Astrocyte of the hippocampus (primary cell): ENCODE data around the gene NR2F1-AS1.

Experiments
- DNase-seq: peaks from one replicate; pipeline ENCODE4 v3.0.0; 2011; ENCODE audit warnings: low read depth, low spot score

NR2F1-AS1 gene

DNA sequence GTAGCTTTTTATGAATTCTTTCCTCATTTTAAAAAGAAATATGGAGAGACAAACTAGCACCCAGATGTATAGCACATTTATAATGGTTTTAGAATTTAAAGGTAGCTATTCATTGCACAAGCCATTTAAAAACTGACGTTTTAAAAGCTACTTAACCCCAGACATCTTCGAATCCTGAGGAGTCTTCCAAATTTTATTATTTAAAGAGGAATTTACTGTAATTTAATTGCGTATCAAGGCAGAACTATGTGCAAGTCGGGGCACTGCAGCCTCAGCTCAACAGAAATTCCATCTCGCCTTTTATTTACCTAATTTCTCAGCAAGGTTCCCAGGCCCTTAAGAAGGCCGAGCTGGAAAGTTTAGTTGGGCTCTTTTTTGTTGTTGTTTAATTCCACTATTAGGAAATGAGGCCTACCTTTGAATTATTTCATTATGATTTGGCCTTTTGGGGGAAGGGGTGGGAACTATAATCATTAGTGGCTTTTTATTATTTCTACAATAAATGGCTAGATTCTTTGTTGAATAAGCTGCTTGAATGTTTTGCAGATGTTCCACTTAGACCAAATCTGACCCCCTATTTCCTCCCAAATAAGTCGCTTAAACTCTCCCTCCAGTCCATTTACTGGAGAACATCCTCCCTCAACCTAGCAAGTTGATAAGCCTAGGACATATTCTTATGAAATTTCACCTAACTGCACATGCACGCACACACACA lies 22.2 kb upstream of the NR2F1-AS1 start:
- peak; percentile 48 for DNase-seq

DNA sequence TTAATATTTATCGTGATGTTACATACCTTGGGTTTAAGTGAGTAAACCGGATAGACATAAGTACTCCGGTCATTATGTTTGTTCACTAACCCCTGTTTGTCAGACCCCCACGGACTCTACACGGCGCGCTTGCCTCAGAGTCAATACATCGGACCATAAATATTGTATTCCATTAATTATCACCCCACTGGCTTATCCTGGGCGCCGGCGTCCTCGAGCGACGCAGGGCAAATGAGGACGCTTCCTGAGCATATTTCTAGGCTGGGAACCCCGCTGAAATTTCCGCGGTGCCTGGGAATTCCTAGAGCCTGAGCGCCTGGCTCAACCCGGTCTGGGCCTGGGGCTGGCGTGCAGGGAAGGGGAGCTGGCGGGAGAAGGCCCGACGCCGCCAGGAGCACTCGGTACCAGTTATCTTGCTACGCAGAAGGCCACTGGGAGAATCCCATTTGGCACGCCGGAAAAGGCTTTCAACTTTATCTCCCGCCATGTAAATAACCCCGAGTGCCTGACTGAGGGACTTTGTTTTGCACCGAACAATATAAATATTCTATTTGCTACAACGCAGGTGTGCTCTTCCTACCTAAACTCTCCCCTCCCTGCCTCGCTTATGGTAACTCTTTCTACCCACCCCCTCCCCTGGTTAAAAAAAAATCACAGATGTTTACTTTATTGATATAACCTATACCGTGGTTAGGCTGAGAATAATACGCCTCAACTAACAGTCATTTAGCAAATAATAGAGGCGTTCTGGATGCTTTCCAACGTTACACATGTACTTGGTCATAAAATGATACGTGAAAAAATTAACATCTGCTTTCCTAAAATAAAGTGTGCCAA lies 21.4 kb upstream of the NR2F1-AS1 start:
- peak; percentile 68 for DNase-seq

DNA sequence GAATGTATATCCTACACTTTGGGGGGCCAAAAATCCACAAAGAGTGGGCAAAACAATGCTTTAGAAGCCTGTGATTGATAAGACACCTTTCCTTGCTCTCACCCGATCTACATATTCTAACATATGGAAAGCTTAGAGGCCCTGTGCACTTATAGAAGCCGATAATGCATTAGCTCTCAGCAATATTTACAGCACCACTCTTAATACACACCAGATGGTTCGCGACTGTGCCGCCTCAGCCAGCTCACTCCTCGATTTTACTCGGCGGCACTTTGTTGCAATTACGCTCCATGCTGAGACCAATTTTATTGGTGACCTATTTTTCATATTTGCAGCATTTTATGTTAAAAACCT lies 20.8 kb upstream of the NR2F1-AS1 start:
- no peak for DNase-seq

DNA sequence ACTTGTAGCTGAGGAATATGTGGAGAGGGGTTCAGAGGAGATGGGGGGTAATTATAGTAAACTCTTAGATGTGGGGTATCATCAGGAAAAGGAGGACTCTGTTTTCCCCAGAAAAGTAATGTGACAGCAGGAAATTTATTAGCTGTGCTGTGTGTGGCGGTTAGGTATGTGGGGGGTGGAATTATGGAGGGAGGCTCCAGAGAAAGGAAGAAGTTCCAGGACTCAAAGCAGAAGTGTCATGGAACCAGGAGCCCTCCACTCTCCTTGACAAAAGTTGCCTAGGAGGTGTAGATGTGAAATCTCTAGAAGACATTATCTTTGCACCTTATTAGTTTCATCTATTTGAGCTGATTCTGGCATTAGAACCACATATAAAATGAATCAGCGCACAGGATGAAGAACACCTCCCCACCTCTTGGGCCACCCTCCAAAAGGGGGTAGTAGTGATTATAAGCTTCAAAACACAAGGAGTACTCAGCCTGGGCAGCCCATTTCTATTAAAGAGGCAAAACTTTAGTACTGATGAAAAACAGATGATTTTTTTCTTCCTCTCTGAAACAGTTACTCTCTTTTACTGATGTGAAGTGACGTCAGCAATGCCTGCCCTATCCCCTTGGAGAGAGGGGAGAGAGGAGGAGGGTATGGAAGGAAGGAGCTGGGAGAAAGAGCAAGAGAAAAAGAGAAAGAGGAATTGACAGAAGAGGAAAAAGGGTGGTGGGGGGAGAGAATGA lies 20.2 kb upstream of the NR2F1-AS1 start:
- peak; percentile 78 for DNase-seq

DNA sequence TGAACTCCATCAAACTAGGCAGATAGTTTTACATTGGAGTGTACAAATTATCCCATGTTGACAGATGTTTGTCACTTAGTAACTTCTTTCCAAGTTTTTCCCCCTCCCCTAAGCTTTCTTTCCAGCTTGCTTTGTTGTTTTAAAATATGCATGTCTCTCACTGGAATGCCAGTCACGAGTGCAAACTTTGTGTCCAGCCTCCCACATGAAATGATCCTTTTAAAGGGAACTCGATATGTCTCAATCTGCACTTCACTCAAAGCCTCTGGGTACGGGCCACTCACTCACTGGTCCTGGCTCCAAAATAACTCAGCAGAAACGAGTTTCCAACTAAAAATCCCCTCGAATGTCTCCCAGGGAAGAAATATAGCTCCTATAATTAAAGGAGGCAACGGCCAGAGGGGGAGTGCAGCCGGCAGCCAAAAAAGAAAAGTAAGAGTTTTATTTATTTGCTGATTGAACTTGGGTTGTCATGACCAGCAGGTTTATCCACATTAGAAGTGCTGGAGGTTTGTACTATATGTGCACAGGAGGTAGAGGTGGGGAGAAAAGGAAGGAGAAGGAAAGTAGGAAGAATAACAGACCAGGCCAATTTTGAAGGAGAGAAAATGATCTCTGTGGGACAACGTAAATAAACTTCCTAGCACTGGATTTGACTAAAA lies 19.5 kb upstream of the NR2F1-AS1 start:
- DNase-seq, result peak; percentile 80

DNA sequence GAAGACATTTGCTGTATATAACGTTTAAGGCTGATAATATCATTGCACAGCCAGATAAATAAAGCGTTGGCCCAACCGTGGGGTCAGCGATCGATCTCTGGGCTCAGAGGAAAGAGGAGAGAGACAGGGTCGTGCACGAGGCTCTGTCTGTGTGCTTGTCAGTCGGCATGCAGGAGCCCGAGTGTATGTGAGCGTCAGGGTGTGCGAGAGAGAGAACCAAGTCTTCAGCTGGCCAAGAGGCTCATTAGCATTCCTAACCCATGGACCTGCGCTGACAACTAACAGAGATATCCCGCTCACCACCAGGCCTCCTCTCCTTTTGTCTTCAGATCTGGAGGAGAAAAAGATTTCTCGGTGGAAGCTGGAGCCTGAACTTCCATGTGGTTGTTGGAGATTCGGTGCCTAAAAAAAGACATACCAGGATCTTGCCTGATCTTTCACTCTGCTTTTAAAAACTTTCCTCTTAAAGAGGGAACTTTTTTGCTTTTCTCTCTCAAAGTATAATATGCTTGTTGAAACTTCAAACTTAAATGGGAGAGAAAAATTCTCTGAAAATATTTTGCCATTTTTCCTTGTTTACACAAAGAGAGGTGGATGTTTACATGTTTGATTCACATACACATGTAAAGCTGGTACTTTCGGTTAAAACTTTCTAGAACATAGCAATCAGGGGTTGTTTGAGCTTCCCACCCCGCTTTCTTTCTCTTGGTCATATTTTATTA lies 18.5 kb upstream of the NR2F1-AS1 start:
- DNase-seq, result peak; percentile 82

DNA sequence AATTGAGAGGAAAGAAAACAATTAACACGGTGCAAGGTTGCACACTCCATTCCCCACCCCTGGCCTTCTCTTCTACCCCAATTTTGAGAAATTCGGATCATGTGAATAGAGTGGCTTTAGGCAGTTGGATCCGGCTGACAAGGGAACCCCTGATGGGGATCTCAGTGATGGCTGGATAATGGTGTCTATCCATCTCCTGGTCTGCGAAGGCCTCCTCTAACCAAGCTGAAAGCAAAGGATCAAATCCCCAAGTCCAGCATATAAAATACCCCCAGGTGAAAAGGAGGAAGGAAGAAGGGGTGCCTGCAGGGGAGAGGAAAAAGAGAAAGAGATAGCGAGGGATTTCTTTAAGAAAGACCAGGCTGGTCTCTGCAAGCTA lies 18.0 kb upstream of the NR2F1-AS1 start:
- DNase-seq, result peak; percentile 44

DNA sequence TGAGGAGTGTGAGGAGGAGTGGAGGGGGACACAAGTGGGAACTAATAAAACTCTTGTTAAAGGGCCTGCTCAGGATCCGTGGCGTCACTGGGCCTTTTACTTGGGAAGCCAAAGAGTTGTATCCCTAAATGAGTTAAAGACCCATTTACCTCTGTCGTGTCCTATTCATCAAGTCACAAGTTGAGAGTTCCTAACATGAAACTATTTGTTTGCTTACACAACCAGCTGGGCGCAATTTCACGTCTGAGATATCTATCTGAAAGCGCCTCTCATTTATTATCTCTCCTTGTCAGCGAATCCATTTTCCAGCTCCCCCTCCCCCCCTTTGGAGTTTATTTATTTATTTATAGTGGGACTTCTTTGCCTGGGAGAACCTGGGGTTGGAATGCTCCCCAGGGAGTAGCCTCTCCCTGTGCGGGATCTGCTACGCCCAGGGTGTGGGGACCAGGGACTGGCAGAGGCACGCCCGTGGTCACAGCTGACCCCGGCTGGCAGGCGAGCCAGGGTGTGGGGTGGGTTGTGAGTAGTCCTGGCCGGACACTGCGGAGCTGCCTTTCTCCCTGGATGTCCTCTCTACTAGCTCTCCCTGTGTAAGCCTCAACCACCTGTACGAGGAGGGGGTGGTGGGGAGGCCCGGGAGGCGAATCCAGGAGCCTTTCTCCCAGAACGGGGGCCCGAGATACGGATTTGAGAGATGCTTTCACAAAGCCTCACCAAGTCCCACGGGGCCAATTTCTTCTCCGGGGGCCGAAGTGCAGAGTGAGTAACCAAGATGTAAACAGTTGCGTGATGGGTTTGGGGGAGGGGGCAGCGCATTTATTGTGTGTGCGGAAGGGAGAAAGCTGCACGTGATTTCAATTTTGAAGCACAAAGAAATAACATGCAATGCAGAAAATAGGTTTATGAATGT lies 17.3 kb upstream of the NR2F1-AS1 start:
- peak; percentile 51 for DNase-seq

DNA sequence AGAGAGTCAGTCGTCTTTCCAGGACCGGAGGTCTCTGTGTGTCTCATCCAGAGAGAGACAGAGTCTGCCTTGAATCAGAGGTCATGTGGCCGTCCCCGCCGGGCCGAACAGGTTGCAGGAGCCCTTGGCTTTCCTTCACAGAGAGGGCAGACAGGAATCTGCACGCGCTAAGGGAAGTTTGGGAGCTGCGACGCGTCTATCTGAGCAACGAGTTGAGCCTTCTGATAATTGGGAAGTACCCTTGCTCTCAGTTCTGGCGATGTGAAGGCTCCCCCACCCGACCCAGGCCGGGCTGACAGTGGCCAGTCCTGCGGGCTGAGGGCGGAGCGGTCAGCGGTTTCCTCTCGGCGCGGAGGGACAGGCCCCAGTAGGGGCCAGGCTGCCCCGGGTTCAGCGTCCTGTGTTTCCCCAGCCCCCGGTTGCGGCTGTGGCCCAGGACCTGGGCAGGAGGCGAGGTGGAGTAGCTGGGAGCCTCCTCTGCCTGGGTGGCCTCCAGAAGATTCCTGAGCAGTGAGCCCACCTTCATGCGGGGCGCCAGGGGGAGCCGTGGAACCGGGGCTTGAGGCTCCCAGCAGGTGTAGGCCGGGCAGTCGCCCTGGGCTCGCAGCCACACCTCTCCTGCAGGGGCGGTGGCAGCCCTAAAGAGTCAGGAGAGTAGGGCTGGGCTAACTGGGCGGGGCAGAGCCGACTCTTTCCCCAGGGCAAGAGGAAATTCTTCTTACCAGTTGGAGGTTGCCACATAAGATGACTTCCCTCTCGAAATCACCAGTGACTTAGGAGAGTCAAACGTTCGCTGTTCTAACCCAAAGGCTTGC lies 15.9 kb upstream of the NR2F1-AS1 start:
- DNase-seq, result peak; percentile 37

DNA sequence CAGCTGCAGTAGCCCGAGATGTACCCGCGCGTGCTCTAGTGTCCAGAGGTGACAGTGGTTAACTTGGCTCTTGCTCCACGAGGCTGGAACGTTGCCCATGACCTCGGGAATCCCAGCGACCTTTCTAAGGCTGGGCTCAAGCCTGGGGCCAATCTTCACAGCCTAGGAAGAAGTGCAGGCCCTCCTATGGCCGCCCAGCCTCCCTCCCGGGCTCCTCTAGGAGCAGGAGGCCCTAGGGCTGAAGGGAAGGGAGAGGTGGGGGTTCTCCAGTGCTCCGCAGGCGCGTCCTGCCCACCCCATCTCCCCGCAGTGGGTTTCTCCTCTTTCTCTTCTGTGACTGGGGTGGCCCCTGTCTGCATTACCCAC lies 15.3 kb upstream of the NR2F1-AS1 start:
- peak; percentile 8 for DNase-seq

DNA sequence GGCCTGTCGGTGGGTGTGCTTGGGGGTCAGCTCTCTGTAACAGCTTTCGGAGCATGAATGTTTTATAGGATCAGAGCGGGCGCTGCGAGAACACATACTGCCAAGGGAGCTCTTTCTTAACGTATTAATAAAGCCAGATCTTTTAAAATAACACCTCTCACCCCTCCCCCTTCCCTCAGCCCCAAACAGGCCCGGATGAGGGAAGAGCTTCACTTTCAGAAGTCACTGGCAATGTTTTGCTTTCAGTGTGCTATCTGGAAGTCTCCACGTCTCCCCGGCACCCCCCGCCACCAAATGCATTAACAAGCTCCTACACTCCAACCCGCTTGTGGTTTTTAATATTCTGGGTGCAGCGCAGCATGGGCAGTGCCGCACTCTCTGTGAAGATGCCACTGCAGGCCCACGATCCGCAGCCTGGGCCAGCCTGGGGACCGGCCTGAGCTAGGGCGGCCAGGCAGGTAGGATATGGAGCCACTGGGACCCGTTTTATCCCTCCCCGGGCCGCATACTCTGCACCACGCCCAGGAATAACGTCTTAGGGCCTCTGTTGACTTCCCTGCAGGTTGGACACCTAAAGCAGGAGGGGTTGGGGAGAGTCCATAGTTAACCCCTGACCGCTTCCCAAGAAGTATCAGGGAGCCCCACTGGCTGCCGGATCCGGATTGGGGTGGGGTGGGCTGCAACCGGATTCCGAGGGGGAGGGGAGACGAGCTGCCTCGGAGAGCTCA lies 14.6 kb upstream of the NR2F1-AS1 start:
- DNase-seq, result peak; percentile 55

DNA sequence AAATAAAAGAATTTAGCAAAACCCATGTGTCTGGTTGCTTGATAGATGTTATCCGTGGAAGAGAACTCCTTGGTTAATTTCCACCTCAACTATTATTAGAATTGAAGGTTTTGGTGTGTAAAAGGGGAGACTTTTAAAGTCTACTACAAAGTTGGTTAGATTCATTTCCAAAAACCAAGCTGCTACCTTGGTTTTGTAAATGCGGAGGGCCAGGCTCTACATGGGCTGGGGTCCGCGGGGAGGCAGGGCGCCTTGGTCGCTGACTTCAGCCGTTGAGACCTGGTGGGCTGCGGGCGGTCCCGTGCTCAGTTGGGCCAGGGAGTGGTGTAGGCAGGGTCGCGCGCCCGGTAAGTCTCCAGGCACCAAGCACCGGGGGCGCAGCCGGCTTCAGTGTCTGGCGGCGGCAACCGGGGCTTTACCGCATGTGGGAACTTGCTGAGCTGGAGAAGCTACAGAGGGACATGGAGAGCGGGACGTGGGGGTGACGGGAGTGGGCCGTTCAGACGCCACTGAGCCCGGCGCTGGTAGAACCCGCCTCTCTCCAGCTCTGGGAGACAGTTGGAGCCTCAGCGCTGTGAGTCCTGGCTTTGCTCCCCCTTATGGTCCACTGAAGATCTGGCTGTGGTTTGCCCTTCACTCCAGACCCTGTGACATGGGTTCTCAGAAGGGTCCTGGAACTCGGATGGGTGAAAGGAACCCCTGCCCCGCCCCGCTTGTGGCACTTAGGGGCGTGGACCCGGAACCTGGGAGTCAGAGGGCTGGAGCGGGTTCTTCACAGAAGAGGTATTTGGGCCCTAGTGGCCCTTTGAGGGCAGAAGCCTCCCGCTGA lies 13.8 kb upstream of the NR2F1-AS1 start:
- DNase-seq, result peak; percentile 58

DNA sequence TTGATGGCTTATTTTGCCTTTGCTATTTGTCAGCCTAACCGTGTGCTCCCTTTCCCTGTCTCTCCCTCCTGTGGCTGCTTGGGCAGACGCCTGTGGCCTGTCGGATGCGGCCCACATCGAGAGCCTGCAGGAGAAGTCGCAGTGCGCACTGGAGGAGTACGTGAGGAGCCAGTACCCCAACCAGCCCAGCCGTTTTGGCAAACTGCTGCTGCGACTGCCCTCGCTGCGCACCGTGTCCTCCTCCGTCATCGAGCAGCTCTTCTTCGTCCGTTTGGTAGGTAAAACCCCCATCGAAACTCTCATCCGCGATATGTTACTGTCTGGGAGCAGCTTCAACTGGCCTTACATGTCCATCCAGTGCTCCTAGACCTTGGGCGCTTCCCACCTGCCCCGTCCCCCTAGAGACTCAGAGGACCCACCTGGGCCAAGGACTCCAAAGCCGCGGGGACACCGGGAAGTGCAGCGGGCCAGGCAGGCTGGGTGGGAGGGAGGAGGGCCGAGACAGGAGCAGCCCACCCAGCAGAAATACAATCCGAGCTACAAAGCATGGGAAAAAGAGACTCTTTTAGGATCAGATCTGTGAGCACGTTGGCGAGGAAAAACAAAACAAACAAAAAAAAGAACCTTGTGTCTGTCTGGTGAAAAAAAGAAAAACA lies 12.6 kb upstream of the NR2F1-AS1 start:
- DNase-seq, result peak; percentile 51

DNA sequence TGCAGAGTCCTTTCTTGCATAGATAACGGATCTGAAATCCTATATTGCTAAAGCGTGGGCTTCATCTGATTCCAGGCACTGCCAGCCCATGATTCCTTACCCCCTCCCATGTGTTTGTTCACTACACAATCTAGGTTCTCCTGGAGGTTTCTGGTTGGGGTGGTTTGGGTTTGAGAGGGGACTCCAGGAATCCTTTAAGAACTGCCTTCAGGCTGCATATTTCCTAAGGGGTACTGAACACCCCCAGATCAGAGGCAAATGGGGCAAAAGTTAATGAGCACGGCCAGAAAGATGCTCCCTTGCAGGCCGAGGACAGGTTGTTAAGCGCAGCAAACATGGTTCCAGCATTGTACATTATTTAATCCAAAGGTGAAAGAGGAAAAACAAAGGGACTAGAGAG lies 11.9 kb upstream of the NR2F1-AS1 start:
- DNase-seq, result no peak

DNA sequence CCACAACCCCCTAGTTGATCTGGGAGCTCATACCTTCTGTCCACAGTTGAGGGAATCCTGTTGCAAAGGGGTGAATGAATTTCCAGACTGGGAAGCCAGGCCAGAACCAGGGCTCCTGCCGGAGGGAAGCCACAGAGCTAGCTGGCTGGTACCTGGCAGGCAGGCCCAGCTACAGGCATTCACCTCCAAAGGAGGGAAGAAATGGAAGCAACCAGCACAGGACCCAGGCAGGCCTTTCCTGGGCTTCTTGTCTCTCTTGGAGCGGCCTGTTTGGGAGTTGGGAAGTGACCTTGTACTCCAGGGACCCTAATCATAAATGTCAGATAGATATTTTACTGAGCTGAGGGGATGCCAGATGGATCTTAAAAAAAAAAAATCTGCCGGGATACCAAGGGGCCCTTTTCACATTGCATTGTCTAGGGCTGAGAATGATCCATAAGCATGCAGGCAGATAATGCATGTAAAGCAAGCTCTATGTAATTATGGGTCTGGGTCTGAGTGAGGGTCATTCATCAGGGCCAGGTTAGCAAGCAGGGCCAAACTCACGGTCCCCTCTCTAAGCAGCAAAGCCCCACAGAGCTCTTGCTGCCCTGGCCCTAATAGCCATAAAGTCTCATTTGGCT lies 10.4 kb upstream of the NR2F1-AS1 start:
- peak; percentile 48 for DNase-seq

DNA sequence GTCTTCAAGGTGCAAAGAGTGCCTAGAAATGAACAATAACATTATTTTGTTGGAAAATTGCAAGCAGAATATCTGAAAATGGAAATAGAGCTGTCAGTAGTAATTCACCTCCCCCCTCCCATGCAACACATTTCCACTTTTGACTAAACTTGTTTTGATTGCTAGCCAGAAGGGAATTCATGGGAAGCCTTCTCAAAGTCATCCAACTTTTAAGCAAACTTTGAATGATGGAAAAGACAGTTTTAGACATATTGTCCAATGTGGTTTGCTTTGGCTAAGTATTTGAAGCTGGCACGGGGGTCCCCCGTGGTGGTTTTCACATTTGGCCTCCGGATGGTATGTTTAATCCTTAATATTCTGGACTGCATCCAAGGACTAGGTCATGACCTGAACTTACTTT lies 9.5 kb upstream of the NR2F1-AS1 start:
- peak; percentile 73 for DNase-seq

DNA sequence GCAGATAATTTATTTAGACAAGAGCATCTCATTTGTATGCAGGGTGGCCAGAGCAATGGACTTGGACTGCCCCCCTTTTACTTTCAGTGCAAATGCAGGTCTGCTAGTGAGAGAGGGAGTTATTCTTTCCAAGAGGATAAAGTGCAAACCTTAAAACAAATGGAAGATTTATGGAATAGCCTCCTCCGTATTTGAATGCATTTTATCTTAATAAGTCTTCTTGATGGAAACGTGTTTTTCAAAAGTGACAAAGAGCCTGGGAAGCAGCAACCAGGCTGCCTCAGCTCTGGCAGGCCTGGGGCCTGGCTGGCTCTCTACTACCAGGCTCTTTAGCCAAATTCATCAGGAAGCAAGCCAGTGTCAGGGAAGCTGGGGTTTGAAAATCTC lies 8.8 kb upstream of the NR2F1-AS1 start:
- peak; percentile 49 for DNase-seq
